HEK293 (cell line): ENCODE data around the gene GNG7.

Experiments
- BCL11B ChIP-seq: fragments of 450-650 bp; formaldehyde crosslinking; IDR thresholded peaks from 2 replicates; pipeline ENCODE4 v1.5.1; 2016; ENCODE audit warnings: low read depth, missing biosample characterization, missing genetic modification characterization
- GLIS1 ChIP-seq: fragments of 450-650 bp; formaldehyde crosslinking; IDR thresholded peaks from 2 replicates; pipeline ENCODE4 v1.5.1; 2016; ENCODE audit warnings: missing biosample characterization, missing genetic modification characterization
- GLIS2 ChIP-seq: fragments of 450-650 bp; formaldehyde crosslinking; IDR thresholded peaks from 2 replicates; pipeline ENCODE4 v1.5.1; 2016; ENCODE audit warnings: missing biosample characterization, missing genetic modification characterization
- KLF16 ChIP-seq: fragments of 450-650 bp; formaldehyde crosslinking; IDR thresholded peaks from 2 replicates; pipeline ENCODE4 v1.5.1; 2017; ENCODE audit warnings: missing biosample characterization, missing genetic modification characterization
- KLF8 ChIP-seq: fragments of 450-650 bp; formaldehyde crosslinking; IDR thresholded peaks from 2 replicates; pipeline ENCODE4 v1.5.1; 2016; ENCODE audit warnings: missing biosample characterization, missing genetic modification characterization
- RBAK ChIP-seq: fragments of 450-650 bp; formaldehyde crosslinking; IDR thresholded peaks from 2 replicates; pipeline ENCODE4 v1.5.1; 2016; ENCODE audit warnings: missing biosample characterization, missing genetic modification characterization
- SP3 ChIP-seq: fragments of 450-650 bp; formaldehyde crosslinking; IDR thresholded peaks from 2 replicates; pipeline ENCODE4 v1.5.1; 2016; ENCODE audit warnings: missing biosample characterization, missing genetic modification characterization
- ZFHX2 ChIP-seq: fragments of 450-650 bp; formaldehyde crosslinking; conservative IDR thresholded peaks from 2 replicates; pipeline ENCODE4 v1.5.1; 2016; ENCODE audit warnings: missing biosample characterization, missing genetic modification characterization
- ZNF112 ChIP-seq: fragments of 450-650 bp; formaldehyde crosslinking; IDR thresholded peaks from 2 replicates; pipeline ENCODE4 v1.5.0; 2017; ENCODE audit warnings: missing biosample characterization, missing genetic modification characterization
- ZNF121 ChIP-seq: fragments of 450-650 bp; formaldehyde crosslinking; IDR thresholded peaks from 2 replicates; pipeline ENCODE4 v1.5.1; 2016; ENCODE audit warnings: missing biosample characterization, missing genetic modification characterization
- ZNF132 ChIP-seq: fragments of 450-650 bp; formaldehyde crosslinking; IDR thresholded peaks from 2 replicates; pipeline ENCODE4 v1.5.1; 2017; ENCODE audit warnings: missing biosample characterization, missing genetic modification characterization, borderline replicate concordance
- ZNF354C ChIP-seq: fragments of 450-650 bp; formaldehyde crosslinking; IDR thresholded peaks from 2 replicates; pipeline ENCODE4 v1.5.1; 2016; ENCODE audit warnings: missing biosample characterization, missing genetic modification characterization, low read depth, borderline replicate concordance
- ZNF426 ChIP-seq: fragments of 450-650 bp; formaldehyde crosslinking; IDR thresholded peaks from 2 replicates; pipeline ENCODE4 v1.5.1; 2017; ENCODE audit warnings: missing biosample characterization, missing genetic modification characterization, mild to moderate bottlenecking, inconsistent platforms, moderate library complexity
- ZNF510 ChIP-seq: fragments of 450-650 bp; formaldehyde crosslinking; IDR thresholded peaks from 2 replicates; pipeline ENCODE4 v1.5.1; 2018; ENCODE audit warnings: mild to moderate bottlenecking, missing genetic modification characterization, missing biosample characterization; ENCODE audit not compliant: insufficient replicate concordance
- ZNF585B ChIP-seq: fragments of 450-650 bp; formaldehyde crosslinking; IDR thresholded peaks from 2 replicates; pipeline ENCODE4 v1.5.1; 2016; ENCODE audit warnings: missing biosample characterization, missing genetic modification characterization
- TF ChIP-seq, protein P1 (sequence below): fragments of 450-650 bp; formaldehyde crosslinking; IDR thresholded peaks from 2 replicates; pipeline ENCODE4 v1.5.1; 2016; ENCODE audit warnings: missing biosample characterization, missing genetic modification characterization
- TF ChIP-seq, protein P2 (sequence below): fragments of 450-650 bp; formaldehyde crosslinking; IDR thresholded peaks from 2 replicates; pipeline ENCODE4 v1.5.0; 2017; ENCODE audit warnings: missing biosample characterization, missing genetic modification characterization, borderline replicate concordance
- TF ChIP-seq, protein P3 (sequence below): fragments of 450-650 bp; formaldehyde crosslinking; IDR thresholded peaks from 2 replicates; pipeline ENCODE4 v1.5.1; 2016; ENCODE audit warnings: missing biosample characterization, missing genetic modification characterization
- TF ChIP-seq, protein P4 (sequence below): fragments of 450-650 bp; formaldehyde crosslinking; optimal IDR thresholded peaks from 2 replicates; pipeline ENCODE3; 2016; ENCODE audit warnings: missing biosample characterization, mild to moderate bottlenecking, missing genetic modification characterization
- TF ChIP-seq, protein P5 (sequence below): fragments of 450-650 bp; formaldehyde crosslinking; conservative IDR thresholded peaks from 2 replicates; pipeline ENCODE4 v1.5.1; 2016; ENCODE audit warnings: low read depth, missing biosample characterization, missing genetic modification characterization
- TF ChIP-seq, protein P6 (sequence below): fragments of 450-650 bp; formaldehyde crosslinking; IDR thresholded peaks from 2 replicates; pipeline ENCODE4 v1.5.1; 2016; ENCODE audit warnings: missing biosample characterization, missing genetic modification characterization, low read depth

Gene GNG7

DNA sequence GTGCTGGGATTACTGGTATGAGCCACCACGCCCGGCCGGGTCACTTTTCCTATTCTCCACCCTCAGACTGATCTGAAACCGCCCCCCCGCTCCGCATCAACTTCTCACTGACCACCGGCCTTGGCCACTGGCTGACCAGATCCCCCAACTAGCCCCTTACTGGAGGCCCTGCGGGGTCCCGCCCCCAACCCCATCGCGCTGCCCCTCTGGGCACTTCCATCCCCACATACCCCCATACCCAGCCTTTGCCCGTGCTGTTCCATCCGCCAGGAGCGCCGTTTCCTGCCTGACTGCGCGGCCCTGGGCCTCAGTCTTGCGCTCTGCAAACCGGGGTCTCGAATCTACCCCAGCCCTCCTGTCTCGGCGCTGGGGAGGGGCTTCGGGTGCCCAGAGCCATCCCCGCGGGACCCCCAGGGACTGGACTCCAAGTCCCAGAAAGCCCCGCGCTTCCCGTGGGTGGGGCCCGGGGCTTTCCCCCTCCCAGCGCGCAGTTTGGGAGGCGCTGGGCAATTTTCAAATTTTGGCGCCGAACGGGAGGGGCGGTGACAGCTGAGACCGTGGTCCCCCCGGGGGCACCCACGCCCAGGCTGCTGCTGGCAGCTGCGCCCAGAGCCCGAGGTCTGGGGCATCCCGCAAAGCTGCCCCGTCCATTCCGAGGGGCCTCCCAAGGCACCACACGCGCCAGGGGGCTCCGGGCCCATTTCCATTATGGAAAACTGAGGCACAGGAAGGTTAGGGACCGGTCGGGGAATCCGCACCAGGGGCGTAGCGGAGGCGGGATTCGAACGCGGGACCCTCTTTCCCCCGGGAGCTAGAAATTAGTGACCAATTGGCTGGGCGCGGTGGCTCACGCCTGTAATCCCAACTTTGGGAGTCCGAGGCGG lies 240.5 kb downstream of the GNG7 start (continued):
- TF ChIP-seq, protein P1, sequence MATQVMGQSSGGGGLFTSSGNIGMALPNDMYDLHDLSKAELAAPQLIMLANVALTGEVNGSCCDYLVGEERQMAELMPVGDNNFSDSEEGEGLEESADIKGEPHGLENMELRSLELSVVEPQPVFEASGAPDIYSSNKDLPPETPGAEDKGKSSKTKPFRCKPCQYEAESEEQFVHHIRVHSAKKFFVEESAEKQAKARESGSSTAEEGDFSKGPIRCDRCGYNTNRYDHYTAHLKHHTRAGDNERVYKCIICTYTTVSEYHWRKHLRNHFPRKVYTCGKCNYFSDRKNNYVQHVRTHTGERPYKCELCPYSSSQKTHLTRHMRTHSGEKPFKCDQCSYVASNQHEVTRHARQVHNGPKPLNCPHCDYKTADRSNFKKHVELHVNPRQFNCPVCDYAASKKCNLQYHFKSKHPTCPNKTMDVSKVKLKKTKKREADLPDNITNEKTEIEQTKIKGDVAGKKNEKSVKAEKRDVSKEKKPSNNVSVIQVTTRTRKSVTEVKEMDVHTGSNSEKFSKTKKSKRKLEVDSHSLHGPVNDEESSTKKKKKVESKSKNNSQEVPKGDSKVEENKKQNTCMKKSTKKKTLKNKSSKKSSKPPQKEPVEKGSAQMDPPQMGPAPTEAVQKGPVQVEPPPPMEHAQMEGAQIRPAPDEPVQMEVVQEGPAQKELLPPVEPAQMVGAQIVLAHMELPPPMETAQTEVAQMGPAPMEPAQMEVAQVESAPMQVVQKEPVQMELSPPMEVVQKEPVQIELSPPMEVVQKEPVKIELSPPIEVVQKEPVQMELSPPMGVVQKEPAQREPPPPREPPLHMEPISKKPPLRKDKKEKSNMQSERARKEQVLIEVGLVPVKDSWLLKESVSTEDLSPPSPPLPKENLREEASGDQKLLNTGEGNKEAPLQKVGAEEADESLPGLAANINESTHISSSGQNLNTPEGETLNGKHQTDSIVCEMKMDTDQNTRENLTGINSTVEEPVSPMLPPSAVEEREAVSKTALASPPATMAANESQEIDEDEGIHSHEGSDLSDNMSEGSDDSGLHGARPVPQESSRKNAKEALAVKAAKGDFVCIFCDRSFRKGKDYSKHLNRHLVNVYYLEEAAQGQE (tag by site-specific recombination) = no peak
- TF ChIP-seq RBAK (tag by site-specific recombination) (no peak), ZNF354C (tag by site-specific recombination) (no peak), ZNF585B (tag by site-specific recombination) (no peak), SP3 (tag by site-specific recombination) (peak; percentile 77), ZNF426 (tag by site-specific recombination) (no peak), BCL11B (tag by site-specific recombination) (peak; percentile 27; the same call in 1 of the 2 replicates), KLF8 (tag by site-specific recombination) (0 out of 2 replicates have a peak, but pooled peaks have one; percentile 42), ZNF112 (no peak), GLIS2 (peak; percentile 82), ZFHX2 (tag by site-specific recombination) (peak; percentile 28), KLF16 (tag by site-specific recombination) (0 out of 2 replicates have a peak, but pooled peaks have one; percentile 20), ZNF510 (no peak), ZNF121 (0 out of 2 replicates have a peak, but pooled peaks have one; percentile 31), ZNF132 (tag by site-specific recombination) (no peak), GLIS1 (tag by site-specific recombination) (peak; percentile 64)
- TF ChIP-seq, protein P2, sequence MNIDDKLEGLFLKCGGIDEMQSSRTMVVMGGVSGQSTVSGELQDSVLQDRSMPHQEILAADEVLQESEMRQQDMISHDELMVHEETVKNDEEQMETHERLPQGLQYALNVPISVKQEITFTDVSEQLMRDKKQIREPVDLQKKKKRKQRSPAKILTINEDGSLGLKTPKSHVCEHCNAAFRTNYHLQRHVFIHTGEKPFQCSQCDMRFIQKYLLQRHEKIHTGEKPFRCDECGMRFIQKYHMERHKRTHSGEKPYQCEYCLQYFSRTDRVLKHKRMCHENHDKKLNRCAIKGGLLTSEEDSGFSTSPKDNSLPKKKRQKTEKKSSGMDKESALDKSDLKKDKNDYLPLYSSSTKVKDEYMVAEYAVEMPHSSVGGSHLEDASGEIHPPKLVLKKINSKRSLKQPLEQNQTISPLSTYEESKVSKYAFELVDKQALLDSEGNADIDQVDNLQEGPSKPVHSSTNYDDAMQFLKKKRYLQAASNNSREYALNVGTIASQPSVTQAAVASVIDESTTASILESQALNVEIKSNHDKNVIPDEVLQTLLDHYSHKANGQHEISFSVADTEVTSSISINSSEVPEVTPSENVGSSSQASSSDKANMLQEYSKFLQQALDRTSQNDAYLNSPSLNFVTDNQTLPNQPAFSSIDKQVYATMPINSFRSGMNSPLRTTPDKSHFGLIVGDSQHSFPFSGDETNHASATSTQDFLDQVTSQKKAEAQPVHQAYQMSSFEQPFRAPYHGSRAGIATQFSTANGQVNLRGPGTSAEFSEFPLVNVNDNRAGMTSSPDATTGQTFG = no peak
- TF ChIP-seq, protein P3, sequence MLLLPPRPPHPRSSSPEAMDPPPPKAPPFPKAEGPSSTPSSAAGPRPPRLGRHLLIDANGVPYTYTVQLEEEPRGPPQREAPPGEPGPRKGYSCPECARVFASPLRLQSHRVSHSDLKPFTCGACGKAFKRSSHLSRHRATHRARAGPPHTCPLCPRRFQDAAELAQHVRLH = no peak
- TF ChIP-seq, protein P4, sequence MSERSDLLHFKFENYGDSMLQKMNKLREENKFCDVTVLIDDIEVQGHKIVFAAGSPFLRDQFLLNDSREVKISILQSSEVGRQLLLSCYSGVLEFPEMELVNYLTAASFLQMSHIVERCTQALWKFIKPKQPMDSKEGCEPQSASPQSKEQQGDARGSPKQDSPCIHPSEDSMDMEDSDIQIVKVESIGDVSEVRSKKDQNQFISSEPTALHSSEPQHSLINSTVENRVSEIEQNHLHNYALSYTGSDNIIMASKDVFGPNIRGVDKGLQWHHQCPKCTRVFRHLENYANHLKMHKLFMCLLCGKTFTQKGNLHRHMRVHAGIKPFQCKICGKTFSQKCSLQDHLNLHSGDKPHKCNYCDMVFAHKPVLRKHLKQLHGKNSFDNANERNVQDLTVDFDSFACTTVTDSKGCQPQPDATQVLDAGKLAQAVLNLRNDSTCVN (tag by site-specific recombination) = no peak
- TF ChIP-seq, protein P5, sequence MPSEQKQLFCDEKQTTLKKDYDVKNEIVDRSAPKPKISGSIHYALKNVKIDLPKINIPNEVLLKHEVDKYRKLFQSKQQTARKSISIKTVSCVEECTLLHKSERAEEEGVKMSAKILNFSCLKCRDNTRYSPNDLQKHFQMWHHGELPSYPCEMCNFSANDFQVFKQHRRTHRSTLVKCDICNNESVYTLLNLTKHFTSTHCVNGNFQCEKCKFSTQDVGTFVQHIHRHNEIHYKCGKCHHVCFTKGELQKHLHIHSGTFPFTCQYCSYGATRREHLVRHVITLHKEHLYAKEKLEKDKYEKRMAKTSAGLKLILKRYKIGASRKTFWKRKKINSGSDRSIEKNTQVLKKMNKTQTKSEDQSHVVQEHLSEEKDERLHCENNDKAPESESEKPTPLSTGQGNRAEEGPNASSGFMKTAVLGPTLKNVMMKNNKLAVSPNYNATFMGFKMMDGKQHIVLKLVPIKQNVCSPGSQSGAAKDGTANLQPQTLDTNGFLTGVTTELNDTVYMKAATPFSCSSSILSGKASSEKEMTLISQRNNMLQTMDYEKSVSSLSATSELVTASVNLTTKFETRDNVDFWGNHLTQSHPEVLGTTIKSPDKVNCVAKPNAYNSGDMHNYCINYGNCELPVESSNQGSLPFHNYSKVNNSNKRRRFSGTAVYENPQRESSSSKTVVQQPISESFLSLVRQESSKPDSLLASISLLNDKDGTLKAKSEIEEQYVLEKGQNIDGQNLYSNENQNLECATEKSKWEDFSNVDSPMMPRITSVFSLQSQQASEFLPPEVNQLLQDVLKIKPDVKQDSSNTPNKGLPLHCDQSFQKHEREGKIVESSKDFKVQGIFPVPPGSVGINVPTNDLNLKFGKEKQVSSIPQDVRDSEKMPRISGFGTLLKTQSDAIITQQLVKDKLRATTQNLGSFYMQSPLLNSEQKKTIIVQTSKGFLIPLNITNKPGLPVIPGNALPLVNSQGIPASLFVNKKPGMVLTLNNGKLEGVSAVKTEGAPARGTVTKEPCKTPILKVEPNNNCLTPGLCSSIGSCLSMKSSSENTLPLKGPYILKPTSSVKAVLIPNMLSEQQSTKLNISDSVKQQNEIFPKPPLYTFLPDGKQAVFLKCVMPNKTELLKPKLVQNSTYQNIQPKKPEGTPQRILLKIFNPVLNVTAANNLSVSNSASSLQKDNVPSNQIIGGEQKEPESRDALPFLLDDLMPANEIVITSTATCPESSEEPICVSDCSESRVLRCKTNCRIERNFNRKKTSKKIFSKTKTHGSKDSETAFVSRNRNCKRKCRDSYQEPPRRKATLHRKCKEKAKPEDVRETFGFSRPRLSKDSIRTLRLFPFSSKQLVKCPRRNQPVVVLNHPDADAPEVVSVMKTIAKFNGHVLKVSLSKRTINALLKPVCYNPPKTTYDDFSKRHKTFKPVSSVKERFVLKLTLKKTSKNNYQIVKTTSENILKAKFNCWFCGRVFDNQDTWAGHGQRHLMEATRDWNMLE (tag by site-specific recombination) = no peak
- TF ChIP-seq, protein P6, sequence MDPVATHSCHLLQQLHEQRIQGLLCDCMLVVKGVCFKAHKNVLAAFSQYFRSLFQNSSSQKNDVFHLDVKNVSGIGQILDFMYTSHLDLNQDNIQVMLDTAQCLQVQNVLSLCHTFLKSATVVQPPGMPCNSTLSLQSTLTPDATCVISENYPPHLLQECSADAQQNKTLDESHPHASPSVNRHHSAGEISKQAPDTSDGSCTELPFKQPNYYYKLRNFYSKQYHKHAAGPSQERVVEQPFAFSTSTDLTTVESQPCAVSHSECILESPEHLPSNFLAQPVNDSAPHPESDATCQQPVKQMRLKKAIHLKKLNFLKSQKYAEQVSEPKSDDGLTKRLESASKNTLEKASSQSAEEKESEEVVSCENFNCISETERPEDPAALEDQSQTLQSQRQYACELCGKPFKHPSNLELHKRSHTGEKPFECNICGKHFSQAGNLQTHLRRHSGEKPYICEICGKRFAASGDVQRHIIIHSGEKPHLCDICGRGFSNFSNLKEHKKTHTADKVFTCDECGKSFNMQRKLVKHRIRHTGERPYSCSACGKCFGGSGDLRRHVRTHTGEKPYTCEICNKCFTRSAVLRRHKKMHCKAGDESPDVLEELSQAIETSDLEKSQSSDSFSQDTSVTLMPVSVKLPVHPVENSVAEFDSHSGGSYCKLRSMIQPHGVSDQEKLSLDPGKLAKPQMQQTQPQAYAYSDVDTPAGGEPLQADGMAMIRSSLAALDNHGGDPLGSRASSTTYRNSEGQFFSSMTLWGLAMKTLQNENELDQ (tag by site-specific recombination) = no peak
